GM12874 (cell line): Measurements from ENCODE around the gene BBLN.

Experiments used
- CTCF ChIP-seq: IDR thresholded peaks from 2 replicates; pipeline ENCODE4 v1.5.1; 2011; ENCODE audit warnings: low read depth, mild to moderate bottlenecking, control low read depth, low read length, moderate library complexity; ENCODE audit not compliant: insufficient read depth

Gene BBLN

DNA sequence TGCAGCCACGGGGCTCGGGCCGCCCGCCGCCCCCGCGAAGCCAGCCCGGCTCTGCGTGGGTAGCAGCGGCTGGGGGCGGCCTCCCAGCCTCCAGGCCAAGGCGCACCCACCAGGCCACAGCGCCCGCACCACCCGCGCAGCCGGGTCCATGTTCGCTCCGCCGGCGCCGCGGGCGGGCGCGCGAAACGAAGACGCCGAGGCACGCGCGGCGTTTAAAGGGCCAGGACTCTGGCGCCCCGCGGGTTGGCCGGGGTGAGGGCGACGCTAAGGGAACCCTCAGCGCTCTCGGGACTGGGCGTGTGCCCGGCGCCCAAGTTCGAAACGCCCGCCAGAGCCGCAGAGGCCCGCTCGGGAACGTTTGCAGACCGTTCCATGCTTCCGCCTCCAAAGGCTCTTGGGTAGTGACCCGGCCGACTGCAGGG, 32.5 kb upstream of the BBLN start, which contains the start of gene PTGES2:
Gene PTGES2 (minus strand): TSS at position 162 of the 422 bp plus-strand sequence. CDS start 12 bp downstream, at position 150.
- TF ChIP-seq CTCF: no peak

DNA sequence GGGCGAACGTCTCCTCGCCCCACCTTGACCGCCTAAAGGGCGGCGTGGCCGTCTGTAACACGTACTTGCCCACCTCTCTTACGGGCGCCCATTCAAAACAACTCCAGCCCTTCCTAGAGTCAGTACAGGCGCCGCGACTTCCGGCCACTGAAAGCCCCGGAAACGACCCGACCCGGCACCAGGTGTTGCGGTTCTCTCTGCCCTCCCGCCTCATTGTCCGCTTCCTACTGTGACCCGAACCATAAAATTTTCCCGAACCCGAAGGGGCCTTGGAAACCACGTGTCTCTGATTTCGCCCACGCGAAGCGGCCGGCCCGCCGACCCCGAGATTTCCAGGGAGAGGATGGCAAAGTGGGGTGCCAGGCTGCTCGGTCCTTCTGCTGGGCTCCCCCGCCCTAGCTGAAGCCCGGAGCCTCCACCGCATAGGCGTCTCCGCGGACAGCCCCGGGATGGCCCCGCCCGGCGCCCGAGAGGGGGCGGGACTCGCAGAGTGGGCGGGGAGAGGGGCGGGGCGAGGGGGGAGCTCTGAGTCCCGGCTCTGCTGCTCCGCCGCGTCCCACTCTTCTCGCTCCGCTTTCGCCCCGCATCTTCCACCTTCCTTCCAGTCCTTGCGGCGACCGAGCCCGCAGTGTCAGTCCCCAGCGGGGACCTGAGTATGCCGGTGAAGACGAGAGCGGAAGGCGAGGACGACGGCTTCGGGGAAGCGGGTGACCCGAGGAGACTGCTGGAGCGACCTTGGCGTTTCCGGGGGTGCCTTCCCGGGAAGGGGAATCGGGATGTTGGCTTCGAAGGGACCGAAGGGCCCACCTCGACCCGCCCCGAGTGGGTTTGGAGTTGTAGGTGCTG, 31.9 kb upstream of the BBLN start:
- no peak for TF ChIP-seq CTCF

GRCh38 chr9:128128836-128129590, 31.1 kb upstream of the BBLN start:
- TF ChIP-seq CTCF: no peak

DNA sequence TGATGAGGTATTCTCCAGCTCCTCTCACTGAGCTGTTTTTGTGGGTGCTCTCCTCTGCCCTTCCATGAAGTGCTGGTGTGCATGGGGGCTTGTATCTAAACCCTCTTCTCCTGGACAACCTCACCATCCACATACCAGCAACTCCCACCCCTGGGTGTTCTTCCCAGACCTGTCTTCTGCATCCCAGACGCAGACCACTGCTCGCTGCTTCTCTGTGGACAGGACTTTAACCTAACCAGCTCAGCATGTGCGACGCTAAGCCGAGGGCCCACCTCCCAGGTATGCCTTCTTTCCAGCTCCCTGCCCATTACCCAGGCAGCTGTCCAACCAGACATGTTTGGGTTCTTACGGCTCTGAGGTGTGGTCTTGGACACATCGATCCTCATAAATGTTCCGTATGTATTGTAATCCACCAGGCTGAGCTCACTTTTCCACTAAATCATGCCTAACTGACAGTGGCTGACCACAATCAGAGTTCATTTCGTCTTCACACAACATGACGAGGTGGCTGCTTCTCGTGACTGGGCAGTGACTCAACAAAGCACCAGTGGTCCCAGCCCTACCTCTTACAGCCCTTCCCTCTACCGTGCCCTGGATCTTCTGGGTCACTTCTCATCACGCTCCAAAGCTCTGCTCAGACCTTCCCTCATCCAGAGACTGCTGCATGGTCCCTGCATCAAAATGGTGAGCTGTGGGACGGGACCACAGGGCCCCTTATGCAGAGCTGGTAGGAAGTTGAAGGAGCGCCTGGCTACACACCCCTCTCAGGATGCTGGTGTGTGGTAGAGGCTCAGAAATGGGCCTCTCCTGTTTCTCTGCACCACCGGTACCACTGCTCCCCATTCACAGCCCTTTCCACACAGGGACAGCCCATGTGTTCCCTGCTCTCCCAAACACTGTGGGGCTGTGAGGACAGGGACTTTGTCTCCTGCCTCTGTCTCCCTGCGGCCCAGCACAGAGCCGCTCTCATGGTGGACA, 23.0 kb upstream of the BBLN start:
- TF ChIP-seq CTCF: no peak

- TF ChIP-seq CTCF: no peak
These were observed 22.1 kb upstream of the BBLN start for GRCh38 chr9:128138001-128138400.

DNA sequence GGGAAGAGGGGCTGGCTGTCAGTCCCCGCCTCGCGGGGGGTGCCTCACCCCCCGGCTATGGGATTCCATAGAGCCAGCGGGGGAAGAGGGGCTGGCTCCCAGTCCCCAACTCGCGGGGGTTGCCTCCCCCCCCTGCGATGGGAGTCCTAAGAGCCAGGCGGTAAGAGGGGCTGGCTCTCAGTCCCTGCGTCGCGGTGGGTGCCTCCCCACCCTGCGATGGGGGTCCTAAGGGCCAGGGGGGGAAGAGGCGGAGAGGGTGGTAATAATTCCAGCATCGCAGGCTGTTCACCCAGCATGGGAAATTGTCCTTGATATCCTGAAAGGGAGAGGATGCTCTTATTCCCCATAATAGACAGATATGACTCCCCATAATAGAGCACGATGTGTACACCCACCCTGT, 20.4 kb upstream of the BBLN start:
- no peak for TF ChIP-seq CTCF

DNA sequence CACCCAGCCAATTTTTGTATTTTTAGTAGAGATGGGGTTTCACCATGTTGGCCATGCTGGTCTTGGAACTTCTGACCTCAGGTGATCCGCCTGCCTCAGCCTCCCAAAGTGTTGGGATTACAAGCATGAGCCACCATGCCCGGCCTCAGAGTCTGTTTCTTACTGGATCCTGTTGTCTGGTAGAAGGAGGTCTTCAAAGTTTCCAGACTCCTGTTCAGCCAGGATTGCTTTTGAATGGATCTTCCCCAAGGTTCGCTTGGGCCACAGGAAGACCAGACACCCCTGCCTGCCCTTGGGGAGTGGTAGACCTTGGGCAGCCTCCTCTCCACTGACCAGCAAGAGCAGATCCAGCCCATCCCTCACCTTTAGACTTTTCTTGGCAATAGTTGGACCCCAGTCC, 18.5 kb upstream of the BBLN start:
- TF ChIP-seq CTCF: no peak
